Pericardium fibroblast (primary cell): ENCODE results near the gene FBXO7. TPM values are rescaled to one million over a fixed set of nuclear protein-coding genes. Genes with fewer than 3 reads are reported as not detected.

ENCODE experiments used
- total RNA-seq: library from RNA; depleted of rRNA; stranded (reverse); fragments of >200 nt; gene quantifications from 2 replicates; pipeline ENCODE4 v1.2.3, GENCODE V29; 2015

Gene FBXO7
- 59.3 and 83.2 TPM in 2 replicates for total RNA-seq

GRCh38 chr22:32474635-32475467, at the start of gene FBXO7:
Gene FBXO7, plus strand, starts transcription at chr22:32474811. Its CDS starts 192 bp downstream, at chr22:32475003.

Other genes starting within 250 kb of the FBXO7 start
- not detected in 2 replicates for gene SLC5A4, start 219.5 kb upstream of the FBXO7 start, total RNA-seq
- not detected in 2 replicates for gene RFPL3, start 116.9 kb upstream of the FBXO7 start, total RNA-seq
- gene RTCB, start 62.6 kb upstream of the FBXO7 start, total RNA-seq, result 54.8 and 68.4 TPM in 2 replicates
- not detected in 2 replicates for gene BPIFC, start 10.4 kb upstream of the FBXO7 start, total RNA-seq